ENCODE results near the gene PPP1R1B.

GRCh38 chr17:39596543-39597267 lies 30.0 kb upstream of the PPP1R1B start:
- TF ChIP-seq POLR2A (IDR thresholded peaks at IDR 0.05) (no peak), CTCF (IDR thresholded peaks at IDR 0.05 in 4 of 5, conservative IDR thresholded peaks at IDR 0.05 in 1 of 5) (no peak)

Measured in gastrocnemius medialis (tissue), 4 donors.